K562 (cell line): Measurements from ENCODE around the gene DEF6. TPM values are rescaled to one million over a fixed set of nuclear protein-coding genes. Genes with fewer than 3 reads are reported as not detected.
A peak's percentile ranks its signal among the peaks of the same experiment; 100 is the strongest.

Experiments
- ATAC-seq: fragments of 200-7000 bp; cut with Tn5 transposase; 3 replicates; pipeline ENCODE4 v1.9.1; 2020; ENCODE audit warnings: moderate library complexity
- BruUV-seq: library from RNA; stranded (reverse); fragments of 400-500 nt; replicated peaks from 2 replicates; lab custom pipeline; 2021; lab: Mats Ljungman, UMichigan
- CTCF ChIA-PET: fragments of 300-600 bp; formaldehyde crosslinking; extraction: SDS; loops from one replicate; lab custom pipeline; 2021; ENCODE audit warnings: low intra/inter-chr PET ratio; lab: Yijun Ruan, JAX
- POLR2A ChIA-PET: fragments of 300-600, 350-650 bp; sonication (Branson Sonifier 250); formaldehyde crosslinking; extraction: SDS; loops from one replicate; lab custom pipeline; 2021; ENCODE audit warnings: antibody characterized with exemption, inconsistent platforms; lab: Yijun Ruan, JAX
- DNase-seq, 4 experiments: peaks; one replicate each; pipeline versions ENCODE4 v3.0.0 to v3.0.0-alpha.2; 2011 to 2018; ENCODE audit warnings: low spot score in 3 of 4, mixed read lengths in 3 of 4; ENCODE audit errors: extremely low read depth in 1 of 4
- FAIRE-seq: peaks from 2 replicates; lab custom pipeline; 2011; peaks lifted over from hg19 to GRCh38; lab: Jason Lieb, UNC
- H2AFZ ChIP-seq: 2 replicates; pipeline ENCODE4 v1.6.0; 2011; ENCODE audit warnings: low read depth, low read length, control low read depth, inconsistent platforms
- H3K27ac ChIP-seq: fragments of 200-600 bp; 3 replicates; pipeline ENCODE4 v1.8.0; 2011; ENCODE audit warnings: low read depth, mild to moderate bottlenecking, control low read depth, inconsistent platforms, low read length, moderate library complexity, mixed read lengths; ENCODE audit errors: extremely low read depth
- H3K27me3 ChIP-seq, 2 experiments: fragments of 300-600 bp in 1 of 2; 2 replicates in 1 of 2; 3 replicates in 1 of 2; pipeline versions ENCODE4 v1.6.0 to v1.8.0; 2011; ENCODE audit warnings: inconsistent platforms in 2 of 2, low read length in 2 of 2, mild to moderate bottlenecking in 1 of 2, mixed read lengths in 1 of 2, moderate library complexity in 1 of 2; ENCODE audit not compliant: control insufficient read depth in 2 of 2, insufficient read depth in 2 of 2
- H3K36me3 ChIP-seq: fragments of 300-600 bp; 3 replicates; pipeline ENCODE4 v1.8.0; 2011; ENCODE audit warnings: mild to moderate bottlenecking, low read length, inconsistent platforms; ENCODE audit not compliant: control insufficient read depth, insufficient read depth
- H3K4me1 ChIP-seq, 2 experiments: fragments of 200-600 bp in 1 of 2; replicated peaks in 1 of 2; 2 replicates in 1 of 2; 3 replicates in 1 of 2; pipeline versions ENCODE4 v1.5.1 to v1.8.0; 2011; ENCODE audit warnings: inconsistent platforms in 2 of 2, low read length in 2 of 2, mild to moderate bottlenecking in 1 of 2, mixed read lengths in 1 of 2, moderate library complexity in 1 of 2; ENCODE audit not compliant: control insufficient read depth in 2 of 2, insufficient read depth in 2 of 2
- H3K4me2 ChIP-seq: 2 replicates; pipeline ENCODE4 v1.6.1; 2011; ENCODE audit warnings: low read length, control low read depth, inconsistent platforms, mixed read lengths; ENCODE audit not compliant: insufficient read depth
- H3K4me3 ChIP-seq: fragments of 200-600 bp; sonication (generic), shearing (Covaris generic); 2 replicates; pipeline ENCODE4 v1.5.1; 2016; ENCODE audit warnings: control low read depth, inconsistent platforms
- H3K79me2 ChIP-seq: fragments of 200-600 bp; 3 replicates; pipeline ENCODE4 v1.8.0; 2011; ENCODE audit warnings: low read length, inconsistent platforms; ENCODE audit not compliant: control insufficient read depth, insufficient read depth
- H3K9ac ChIP-seq, 2 experiments: 2 replicates each; pipeline versions ENCODE4 v1.6.0 to v1.6.1; 2011; ENCODE audit warnings: low read depth in 2 of 2, low read length in 2 of 2, control low read depth in 1 of 2, inconsistent platforms in 1 of 2, mild to moderate bottlenecking in 1 of 2, mixed read lengths in 1 of 2; ENCODE audit not compliant: insufficient read depth in 1 of 2
- H3K9me1 ChIP-seq: one replicate; pipeline ENCODE4 v1.6.0; 2011; ENCODE audit warnings: inconsistent platforms, mild to moderate bottlenecking, low read length, moderate library complexity; ENCODE audit not compliant: control insufficient read depth, insufficient read depth
- H3K9me3 ChIP-seq: replicated peaks from 2 replicates; pipeline ENCODE4 v1.5.1; 2011; ENCODE audit warnings: low read depth, low read length, inconsistent platforms; ENCODE audit not compliant: control insufficient read depth, insufficient read depth
- H4K20me1 ChIP-seq: replicated peaks from 2 replicates; pipeline ENCODE4 v1.6.1; 2011; ENCODE audit warnings: low read length, inconsistent platforms, mixed read lengths; ENCODE audit not compliant: control insufficient read depth, insufficient read depth
- ZBTB40 ChIP-seq, 2 experiments: fragments of 450-650 bp in 1 of 2; sonication (generic) in 1 of 2; formaldehyde crosslinking in 1 of 2; IDR thresholded peaks; 2 replicates each; pipeline versions ENCODE4 v1.7.1 to v1.9.0; 2016 to 2022; ENCODE audit warnings: inconsistent platforms in 1 of 2, mild to moderate bottlenecking in 1 of 2, missing genetic modification reagents in 1 of 2
- ZNF740 ChIP-seq, 3 experiments: fragments of 200-800 bp in 1 of 3; sonication (Bioruptor generic) in 1 of 3; sonication (generic) in 1 of 3; formaldehyde crosslinking in 1 of 3; IDR thresholded peaks; 2 replicates each; pipeline versions ENCODE4 v1.6.1 to v1.8.0; 2016 to 2022; ENCODE audit warnings: mild to moderate bottlenecking in 2 of 3, missing compliant biosample characterization in 2 of 3, missing genetic modification characterization in 2 of 3, missing genetic modification reagents in 1 of 3
- WGBS: fragments of 100-300 bp; shearing (Covaris generic); methylation state at CpG from one replicate; pipeline ENCODE4 v1.1.6; 2016; ENCODE audit warnings: low coverage, mixed read lengths; ENCODE audit not compliant: insufficient coverage; ENCODE audit errors: missing lambda C conversion rate; 5-methylcytosine and 5-hydroxymethylcytosine counted together
- in situ Hi-C: fragments of 300-500 bp; cut with MboI; formaldehyde crosslinking; loops from 4 replicates; pipeline ENCODE4 v1.15.0; 2018; ENCODE audit warnings: inconsistent platforms, mixed read lengths
- intact Hi-C: fragments of 100-400 bp; cut with micrococcal nuclease; formaldehyde crosslinking; loops from 2 replicates; pipeline ENCODE4 v1.14.2; 2022
- polyA plus RNA-seq, 8 experiments: library from polyadenylated mRNA; depleted of rRNA in 4 of 8; stranded (reverse) in 5 of 8; unstranded in 3 of 8; fragments of >200 nt; fragmentation: Nextera tagmentation in 2 of 8; fragmentation: Illumina TruSeq in 1 of 8; extraction: Ambion mirVana in 2 of 8; extraction: Trizol in 1 of 8; gene quantifications; 2 replicates each; pipeline versions ENCODE4 v1.2.1 to v1.2.3, GENCODE V29; 2011 to 2014; ENCODE audit warnings: inconsistent platforms in 1 of 8, missing spikeins in 1 of 8
- total RNA-seq, 7 experiments: library from RNA; depleted of rRNA in 6 of 7; stranded (reverse); fragments of >200 nt in 6 of 7; fragmentation: Illumina TruSeq in 2 of 7; extraction: Trizol in 2 of 7; gene quantifications; 2 replicates each; pipeline versions ENCODE4 v1.2.1 to v1.2.3, GENCODE V29; 2011 to 2021; ENCODE audit warnings: low replicate concordance in 1 of 7

DEF6 gene
- total and polyA plus RNA-seq, 9 of the 15 experiments (the other 6 are each of a cell fraction or from before 2014, with no cell fraction given): 1.3 to 44.6 (median 22.7) TPM

GRCh38 chr6:35278708-35279107 is 18.9 kb upstream of the DEF6 start:
- Histone ChIP-seq H3K27me3 (no peaks in the 10 kb centered on the region), H3K4me3 (no peak overlapping the region), H3K9ac (peak overlapping the region in 1 of 2 experiments; percentile 20; a peak in 1 of 4 replicates), H3K79me2 (no peaks in the 10 kb centered on the region), H3K4me1 (no peaks in the 10 kb centered on the region; a peak in 1 of 5 replicates), H3K36me3 (no peaks in the 10 kb centered on the region), H4K20me1 (no peaks in the 10 kb centered on the region), H3K9me3 (no peaks in the 10 kb centered on the region), H3K4me2 (no peak overlapping the region), H3K9me1 (peaks cover 3% of the 10 kb centered on the region), H2AFZ (no peak overlapping the region), H3K27ac (no peak overlapping the region)
- ChIA-PET POLR2A (interaction anchor here (0.5 to 2.2 kb wide), 5 partner anchors 10 to 1634 kb away, joined by 3 to 10 read pairs (median 3); no protein-coding TSS in a partner anchor), CTCF (no interaction called here)
- BruUV-seq: no TSS peak
- ATAC-seq (no peak), FAIRE-seq (no peak), DNase-seq (no peak)
- no peak for TF ChIP-seq ZBTB40 (IDR thresholded peaks at IDR 0.05)
- no peak for TF ChIP-seq ZBTB40 (CRISPR knock-in tag; IDR thresholded peaks at IDR 0.05)
- no peak for TF ChIP-seq ZNF740 (CRISPR knock-in tag; IDR thresholded peaks at IDR 0.05)
- TF ChIP-seq ZNF740 (tag; IDR thresholded peaks at IDR 0.05): no peak
- intact Hi-C loops (no loop called here), in situ Hi-C loops (no loop called here)
- WGBS: 54% methylated on average over 3 of the region's 3 CpGs
